K562 (cell line): Measurements from ENCODE around the gene IPO7.

Experiments used
- CXXC5 ChIP-seq: fragments of 250-450 bp; sonication (Bioruptor Pico); IDR thresholded peaks from 2 replicates; pipeline ENCODE4 v1.8.0; 2022; ENCODE audit warnings: inconsistent platforms, mild to moderate bottlenecking, moderate library complexity
- HCFC1 ChIP-seq: IDR thresholded peaks from 2 replicates; pipeline ENCODE4 v1.6.1; 2012; ENCODE audit warnings: low read depth, low read length, improper control_type of control experiment
- MAFG ChIP-seq: fragments of 450-650 bp; conservative IDR thresholded peaks from 2 replicates; pipeline ENCODE4 v1.6.1; 2016; ENCODE audit warnings: missing genetic modification characterization, missing compliant biosample characterization
- MEIS2 ChIP-seq: fragments of 450-650 bp; IDR thresholded peaks from 2 replicates; pipeline ENCODE4 v1.6.1; 2014; ENCODE audit warnings: mild to moderate bottlenecking; ENCODE audit not compliant: partially characterized antibody
- NCOA1 ChIP-seq: fragments of 450-650 bp; IDR thresholded peaks from 2 replicates; pipeline ENCODE4 v1.6.1; 2016; ENCODE audit warnings: low read depth
- POLR2AphosphoS5 ChIP-seq: IDR thresholded peaks from 2 replicates; pipeline ENCODE4 v1.6.1; 2011; ENCODE audit warnings: mild to moderate bottlenecking, low read depth, low read length, moderate library complexity; ENCODE audit not compliant: control insufficient read depth, insufficient read depth
- ZNF780A ChIP-seq: fragments of 250-450 bp; sonication (Bioruptor Pico); IDR thresholded peaks from 2 replicates; pipeline ENCODE4 v1.5.0; 2021; ENCODE audit warnings: mild to moderate bottlenecking

- no peak for TF ChIP-seq ZNF780A (CRISPR knock-in tag)
- no peak for TF ChIP-seq MAFG
- no peak for TF ChIP-seq POLR2AphosphoS5
- TF ChIP-seq MEIS2, result no peak
- TF ChIP-seq NCOA1, result no peak
- TF ChIP-seq HCFC1, result no peak
- TF ChIP-seq CXXC5 (CRISPR knock-in tag), result no peak
Observed at GRCh38 chr11:9396752-9397151, 12.3 kb downstream of the IPO7 start.
